ENCODE results near the gene ST6GALNAC3. TPM values are rescaled to one million over a fixed set of nuclear protein-coding genes. Genes with fewer than 3 reads are reported as not detected.
"Not testable (repeated sequence)": the region's sequence is repeated elsewhere in the genome, so short reads cannot be mapped to it uniquely, and the experiment has no call there.

The ST6GALNAC3 gene
- polyA plus RNA-seq, 4 donors = under 0.01 to 21.7 (median 2.6) TPM

DNA sequence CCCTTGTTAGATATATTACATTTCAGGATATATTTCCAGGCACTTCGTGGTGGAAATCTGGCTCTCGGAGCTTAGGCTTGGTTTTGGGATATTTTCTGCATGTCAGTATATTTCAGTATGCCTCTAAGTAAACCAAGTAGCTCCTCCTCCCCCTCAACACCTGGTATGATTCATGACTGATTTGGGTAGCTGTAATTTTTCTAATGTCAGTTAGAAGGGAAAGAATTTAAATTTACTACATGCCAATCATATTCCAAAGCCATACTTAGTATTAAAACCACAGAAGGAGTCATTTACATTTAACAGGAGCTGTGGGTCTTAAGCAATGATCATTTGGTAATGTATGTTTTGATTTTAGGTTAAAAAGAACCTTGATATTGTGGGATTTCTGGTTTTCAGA lies 40.6 kb downstream of the ST6GALNAC3 start:
- FAIRE-seq (no peak), DNase-seq (no peak)
- 95 to 98% (median 96%) methylated on average over 2 of the region's 2 CpGs for WGBS, 3 donors

DNA sequence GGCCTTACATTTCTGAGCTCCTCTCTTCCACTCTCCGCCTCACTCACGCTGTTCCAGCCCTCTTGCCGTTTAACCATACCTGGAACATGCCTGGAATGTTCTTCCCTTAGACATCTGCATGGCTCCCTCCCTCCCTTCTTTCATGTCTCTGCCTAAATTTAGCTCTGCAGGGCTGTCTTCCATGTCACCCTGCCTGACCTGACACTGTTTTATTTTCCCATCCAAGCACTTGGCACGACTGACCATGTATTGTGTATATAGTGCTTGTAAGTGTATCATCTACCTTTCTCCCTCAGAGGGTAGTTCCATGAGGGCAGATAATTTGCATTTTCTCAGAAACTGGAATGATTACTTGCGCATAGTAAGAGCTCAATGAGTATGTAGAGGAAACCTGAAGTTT lies 47.3 kb downstream of the ST6GALNAC3 start:
- DNase-seq (no peak), FAIRE-seq (no peak)
- H3K4me3 ChIP-seq (ENCODE audit: low read depth in 1 of 3, low read length in 3 of 3) = no peak overlapping the region
- no peaks in the 10 kb centered on the region for H3K27me3 ChIP-seq (ENCODE audit: control insufficient read depth in 3 of 3, insufficient read depth in 3 of 3, low read length in 3 of 3)
- H3K4me1 ChIP-seq (ENCODE audit: control insufficient read depth in 3 of 3, insufficient read depth in 2 of 3, low read depth in 1 of 3, low read length in 2 of 3) = no peaks in the 10 kb centered on the region
- no peaks in the 10 kb centered on the region for H3K36me3 ChIP-seq (ENCODE audit: control insufficient read depth in 3 of 3, insufficient read depth in 2 of 3, low read depth in 1 of 3, low read length in 3 of 3)
- H3K27ac ChIP-seq (ENCODE audit: low read depth in 1 of 3, low read length in 2 of 3) = no peak overlapping the region
- 79 to 86% (median 81%) methylated on average over 5 of the region's 5 CpGs for WGBS, 3 donors
- no peaks in the 10 kb centered on the region for H3K9me3 ChIP-seq (ENCODE audit: control insufficient read depth in 2 of 2, insufficient read depth in 1 of 2, low read depth in 1 of 2, low read length in 1 of 2)

More for the DNA sequence above, 40.6 kb downstream of the ST6GALNAC3 start:
- no peaks in the 10 kb centered on the region for H3K27me3 ChIP-seq (ENCODE audit: control insufficient read depth in 3 of 3, insufficient read depth in 3 of 3, low read length in 3 of 3)
- H3K27ac ChIP-seq (ENCODE audit: low read depth in 1 of 3, low read length in 2 of 3) = no peak overlapping the region
- no peak overlapping the region for H3K4me3 ChIP-seq (ENCODE audit: low read depth in 1 of 3, low read length in 3 of 3)
- no peaks in the 10 kb centered on the region for H3K4me1 ChIP-seq (ENCODE audit: control insufficient read depth in 3 of 3, insufficient read depth in 2 of 3, low read depth in 1 of 3, low read length in 2 of 3)
- H3K9me3 ChIP-seq (ENCODE audit: control insufficient read depth in 2 of 2, insufficient read depth in 1 of 2, low read depth in 1 of 2, low read length in 1 of 2) = no peaks in the 10 kb centered on the region
- H3K36me3 ChIP-seq (ENCODE audit: control insufficient read depth in 3 of 3, insufficient read depth in 2 of 3, low read depth in 1 of 3, low read length in 3 of 3) = no peaks in the 10 kb centered on the region

DNA sequence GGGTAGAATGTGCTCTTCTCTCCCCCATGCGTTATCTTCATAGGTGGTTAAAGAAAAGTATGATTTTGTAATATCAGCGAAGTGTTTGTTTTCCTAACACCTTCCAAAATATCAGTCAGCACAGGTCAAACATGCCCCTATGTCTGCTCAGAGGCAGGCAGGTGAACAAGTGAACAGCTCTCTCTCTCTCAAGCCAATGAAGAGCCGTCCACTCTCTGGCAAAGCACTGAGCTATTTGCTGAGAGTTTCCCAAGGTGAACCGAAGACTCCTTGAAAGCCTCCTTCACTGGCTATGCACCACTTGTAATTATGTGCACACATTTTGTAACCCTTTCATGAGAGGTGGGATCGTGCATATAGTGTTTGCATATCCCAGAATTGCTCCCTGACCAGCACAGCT lies 47.7 kb downstream of the ST6GALNAC3 start:
- no peaks in the 10 kb centered on the region for H3K27me3 ChIP-seq (ENCODE audit: control insufficient read depth in 3 of 3, insufficient read depth in 3 of 3, low read length in 3 of 3)
- H3K36me3 ChIP-seq (ENCODE audit: control insufficient read depth in 3 of 3, insufficient read depth in 2 of 3, low read depth in 1 of 3, low read length in 3 of 3) = no peaks in the 10 kb centered on the region
- H3K4me1 ChIP-seq (ENCODE audit: control insufficient read depth in 3 of 3, insufficient read depth in 2 of 3, low read depth in 1 of 3, low read length in 2 of 3) = no peaks in the 10 kb centered on the region
- H3K4me3 ChIP-seq (ENCODE audit: low read depth in 1 of 3, low read length in 3 of 3) = no peak overlapping the region
- no peak overlapping the region for H3K27ac ChIP-seq (ENCODE audit: low read depth in 1 of 3, low read length in 2 of 3)
- no peaks in the 10 kb centered on the region for H3K9me3 ChIP-seq (ENCODE audit: control insufficient read depth in 2 of 2, insufficient read depth in 1 of 2, low read depth in 1 of 2, low read length in 1 of 2)
- DNase-seq (no peak), FAIRE-seq (no peak)
- 65 to 82% (median 70%) methylated on average over 5 of the region's 5 CpGs for WGBS, 3 donors

DNA sequence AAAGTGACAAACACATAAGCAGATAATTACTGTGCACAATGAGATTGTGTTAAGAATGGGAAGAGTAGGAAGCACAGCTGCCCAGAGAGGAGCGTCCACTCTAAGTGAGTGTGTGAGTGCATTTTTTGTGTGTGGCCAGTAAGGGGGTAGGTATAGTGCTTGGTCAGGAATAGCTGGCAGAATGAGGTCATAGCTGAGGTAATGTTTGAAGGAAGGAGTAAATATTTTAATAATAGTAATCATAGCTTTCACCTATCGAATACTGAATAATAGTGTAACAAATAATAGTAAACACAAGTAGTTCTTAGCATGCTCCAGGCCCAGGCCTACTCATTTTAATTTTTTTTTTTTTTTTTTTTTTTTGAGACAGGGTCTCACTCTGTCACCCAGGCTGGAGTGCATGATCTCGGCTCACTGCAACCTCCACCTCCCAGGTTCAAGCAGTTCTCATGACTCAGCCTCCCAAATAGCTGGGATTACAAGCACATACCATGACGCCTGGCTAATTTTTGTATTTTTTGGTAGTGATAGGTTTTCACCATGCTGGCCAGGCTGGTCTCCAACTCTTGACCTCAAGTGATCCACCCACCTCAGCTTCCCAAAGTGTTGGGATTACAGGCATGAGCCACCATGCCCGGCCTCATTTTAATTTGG lies 49.0 kb downstream of the ST6GALNAC3 start:
- H3K4me3 ChIP-seq (ENCODE audit: low read depth in 1 of 3, low read length in 3 of 3); H3K27me3 ChIP-seq (ENCODE audit: control insufficient read depth in 3 of 3, insufficient read depth in 3 of 3, low read length in 3 of 3); H3K9me3 ChIP-seq (ENCODE audit: control insufficient read depth in 2 of 2, insufficient read depth in 1 of 2, low read depth in 1 of 2, low read length in 1 of 2); H3K36me3 ChIP-seq (ENCODE audit: control insufficient read depth in 3 of 3, insufficient read depth in 2 of 3, low read depth in 1 of 3, low read length in 3 of 3); FAIRE-seq; H3K4me1 ChIP-seq (ENCODE audit: control insufficient read depth in 3 of 3, insufficient read depth in 2 of 3, low read depth in 1 of 3, low read length in 2 of 3); DNase-seq; H3K27ac ChIP-seq (ENCODE audit: low read depth in 1 of 3, low read length in 2 of 3): not testable (repeated sequence)
- 85 to 89% (median 87%) methylated on average over 5 of the region's 5 CpGs for WGBS, 3 donors

DNA sequence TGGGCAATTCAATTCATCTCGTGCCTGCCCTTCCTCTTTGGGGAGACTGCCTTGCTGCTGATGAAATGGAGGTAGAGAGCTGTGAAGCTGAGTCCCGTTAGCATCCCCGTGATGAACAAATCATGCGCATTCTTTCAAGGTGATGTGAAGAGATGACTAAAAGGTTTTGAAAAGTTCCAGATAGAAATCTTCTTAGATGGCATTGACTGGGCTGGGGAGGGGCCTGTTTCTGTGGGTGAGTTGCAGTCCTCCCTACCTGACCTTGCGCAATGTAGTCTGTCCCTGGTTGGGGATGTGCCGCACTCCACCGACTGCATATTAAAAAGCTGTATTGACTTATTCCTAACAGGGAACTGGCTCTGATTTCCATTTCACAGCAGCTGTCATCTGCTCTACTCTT lies 49.6 kb downstream of the ST6GALNAC3 start:
- H3K9me3 ChIP-seq (ENCODE audit: control insufficient read depth in 2 of 2, insufficient read depth in 1 of 2, low read depth in 1 of 2, low read length in 1 of 2) = no peaks in the 10 kb centered on the region
- H3K27ac ChIP-seq (ENCODE audit: low read depth in 1 of 3, low read length in 2 of 3) = no peak overlapping the region
- FAIRE-seq = no peak
- WGBS, 3 donors = 91 to 94% (median 92%) methylated on average over 7 of the region's 7 CpGs
- DNase-seq = no peak
- H3K4me3 ChIP-seq (ENCODE audit: low read depth in 1 of 3, low read length in 3 of 3) = no peak overlapping the region
- H3K27me3 ChIP-seq (ENCODE audit: control insufficient read depth in 3 of 3, insufficient read depth in 3 of 3, low read length in 3 of 3) = no peaks in the 10 kb centered on the region
- H3K36me3 ChIP-seq (ENCODE audit: control insufficient read depth in 3 of 3, insufficient read depth in 2 of 3, low read depth in 1 of 3, low read length in 3 of 3) = peaks cover 0 to 6% (median 0%) of the 10 kb centered on the region in 3 donors
- H3K4me1 ChIP-seq (ENCODE audit: control insufficient read depth in 3 of 3, insufficient read depth in 2 of 3, low read depth in 1 of 3, low read length in 2 of 3) = no peaks in the 10 kb centered on the region

DNA sequence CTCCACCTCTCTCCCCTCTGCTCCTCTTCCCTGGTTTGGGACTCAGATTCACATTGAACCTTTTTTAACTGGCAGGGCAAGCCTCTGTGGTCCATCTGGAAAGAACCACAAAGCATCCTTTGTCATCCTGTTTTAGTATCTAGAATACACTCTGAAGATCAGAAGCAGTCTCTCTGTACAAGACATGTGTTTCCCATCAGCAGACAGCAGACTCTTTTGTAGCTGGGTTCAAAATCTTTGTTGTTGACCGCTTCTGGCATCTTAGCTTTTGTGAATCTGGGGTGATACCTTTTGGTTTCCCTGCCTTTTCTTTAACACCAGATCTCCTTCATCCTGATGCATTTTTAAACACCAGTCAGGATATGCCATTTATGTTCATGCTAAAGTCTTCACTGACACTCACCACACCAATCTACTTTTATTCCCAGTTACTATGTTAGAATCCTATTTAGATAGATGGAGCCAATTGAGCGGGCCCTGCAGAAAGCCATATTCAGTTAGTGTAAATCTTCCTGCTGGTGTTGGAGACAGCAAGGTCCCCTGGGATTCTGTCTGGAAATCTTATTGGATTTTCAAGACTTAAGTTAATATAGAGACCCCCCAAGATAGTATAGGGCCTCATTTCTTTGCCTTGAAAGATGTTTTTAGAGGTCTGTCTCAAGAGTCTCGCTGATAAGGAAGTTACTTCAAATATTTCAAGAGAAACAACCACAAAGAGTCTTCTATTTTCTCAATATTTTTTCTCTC lies 51.1 kb downstream of the ST6GALNAC3 start:
- Histone ChIP-seq H3K36me3 (ENCODE audit: control insufficient read depth in 3 of 3, insufficient read depth in 2 of 3, low read depth in 1 of 3, low read length in 3 of 3) (peaks cover 0 to 6% (median 0%) of the 10 kb centered on the region in 3 donors), H3K9me3 (ENCODE audit: control insufficient read depth in 2 of 2, insufficient read depth in 1 of 2, low read depth in 1 of 2, low read length in 1 of 2) (no peaks in the 10 kb centered on the region), H3K27me3 (ENCODE audit: control insufficient read depth in 3 of 3, insufficient read depth in 3 of 3, low read length in 3 of 3) (no peaks in the 10 kb centered on the region), H3K4me1 (ENCODE audit: control insufficient read depth in 3 of 3, insufficient read depth in 2 of 3, low read depth in 1 of 3, low read length in 2 of 3) (no peaks in the 10 kb centered on the region), H3K4me3 (ENCODE audit: low read depth in 1 of 3, low read length in 3 of 3) (no peak overlapping the region), H3K27ac (ENCODE audit: low read depth in 1 of 3, low read length in 2 of 3) (no peak overlapping the region)
- FAIRE-seq = no peak
- WGBS, 3 donors = 72 to 80% (median 75%) methylated on average over 3 of the region's 3 CpGs
- no peak for DNase-seq

DNA sequence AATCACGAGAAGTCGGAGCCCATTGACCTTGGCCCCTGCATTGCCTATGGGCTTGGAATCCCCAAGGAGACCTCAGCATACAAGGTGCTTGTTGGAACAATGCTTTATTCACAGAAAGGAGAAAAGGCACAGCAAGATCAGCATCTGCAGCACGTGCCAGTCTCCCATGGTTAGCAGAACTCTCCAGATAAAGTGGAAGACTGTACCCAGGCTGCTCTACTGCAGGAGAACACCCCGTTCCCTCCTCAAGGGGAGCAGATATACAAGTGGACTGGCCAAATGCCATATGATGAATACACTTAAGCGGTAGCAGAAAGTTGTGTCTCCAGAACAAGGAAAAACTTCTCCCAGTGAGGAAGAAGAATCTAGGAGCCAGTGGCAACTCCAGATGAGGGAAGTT lies 53.5 kb downstream of the ST6GALNAC3 start:
- H3K4me3 ChIP-seq (ENCODE audit: low read depth in 1 of 3, low read length in 3 of 3) = no peak overlapping the region
- no peaks in the 10 kb centered on the region for H3K4me1 ChIP-seq (ENCODE audit: control insufficient read depth in 3 of 3, insufficient read depth in 2 of 3, low read depth in 1 of 3, low read length in 2 of 3)
- H3K27ac ChIP-seq (ENCODE audit: low read depth in 1 of 3, low read length in 2 of 3) = no peak overlapping the region
- 83 to 92% (median 84%) methylated on average over 5 of the region's 5 CpGs for WGBS, 3 donors
- H3K27me3 ChIP-seq (ENCODE audit: control insufficient read depth in 3 of 3, insufficient read depth in 3 of 3, low read length in 3 of 3) = no peaks in the 10 kb centered on the region
- peaks cover 0 to 6% (median 0%) of the 10 kb centered on the region in 3 donors for H3K36me3 ChIP-seq (ENCODE audit: control insufficient read depth in 3 of 3, insufficient read depth in 2 of 3, low read depth in 1 of 3, low read length in 3 of 3)
- FAIRE-seq = no peak
- H3K9me3 ChIP-seq (ENCODE audit: control insufficient read depth in 2 of 2, insufficient read depth in 1 of 2, low read depth in 1 of 2, low read length in 1 of 2) = no peaks in the 10 kb centered on the region
- DNase-seq = no peak

DNA sequence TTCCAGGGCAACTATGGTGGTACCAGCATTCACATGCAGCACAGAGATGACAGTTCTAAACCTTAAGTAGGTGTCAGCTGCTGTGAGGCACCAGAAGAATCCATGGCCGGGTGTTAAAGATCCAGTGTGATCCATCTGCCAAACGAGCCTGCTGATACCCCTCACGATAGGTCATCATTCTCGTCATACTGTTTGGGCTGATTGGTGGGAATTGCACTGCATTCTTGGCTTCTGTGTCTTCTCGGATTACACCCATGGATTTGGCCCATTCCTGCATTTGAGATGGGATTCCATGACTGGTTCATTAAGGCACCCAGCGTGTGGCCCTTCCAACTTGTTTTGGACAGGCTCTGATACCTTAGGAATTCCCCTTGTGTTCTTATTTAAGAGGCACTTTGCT lies 55.2 kb downstream of the ST6GALNAC3 start:
- FAIRE-seq = no peak

More for the DNA sequence above, 55.2 kb downstream of the ST6GALNAC3 start:
- DNase-seq = no peak
- Histone ChIP-seq H3K27ac (ENCODE audit: low read depth in 1 of 3, low read length in 2 of 3) (no peak overlapping the region), H3K9me3 (ENCODE audit: control insufficient read depth in 2 of 2, insufficient read depth in 1 of 2, low read depth in 1 of 2, low read length in 1 of 2) (no peaks in the 10 kb centered on the region), H3K27me3 (ENCODE audit: control insufficient read depth in 3 of 3, insufficient read depth in 3 of 3, low read length in 3 of 3) (no peaks in the 10 kb centered on the region), H3K36me3 (ENCODE audit: control insufficient read depth in 3 of 3, insufficient read depth in 2 of 3, low read depth in 1 of 3, low read length in 3 of 3) (peaks cover 0 to 6% (median 0%) of the 10 kb centered on the region in 3 donors), H3K4me1 (ENCODE audit: control insufficient read depth in 3 of 3, insufficient read depth in 2 of 3, low read depth in 1 of 3, low read length in 2 of 3) (no peaks in the 10 kb centered on the region), H3K4me3 (ENCODE audit: low read depth in 1 of 3, low read length in 3 of 3) (no peak overlapping the region)
- 84 to 89% (median 87%) methylated on average over 6 of the region's 6 CpGs for WGBS, 3 donors

All from small intestine (tissue), 7 donors.